HG03066 (cell line): ENCODE measurements around the gene CAMK2B.

Source experiments
- ATAC-seq: cut with Tn5 transposase; IDR thresholded peaks from one replicate; pipeline ENCODE4 v1.9.1; 2021; ENCODE audit warnings: low read depth; ENCODE audit not compliant: unreplicated experiment

Gene CAMK2B

DNA sequence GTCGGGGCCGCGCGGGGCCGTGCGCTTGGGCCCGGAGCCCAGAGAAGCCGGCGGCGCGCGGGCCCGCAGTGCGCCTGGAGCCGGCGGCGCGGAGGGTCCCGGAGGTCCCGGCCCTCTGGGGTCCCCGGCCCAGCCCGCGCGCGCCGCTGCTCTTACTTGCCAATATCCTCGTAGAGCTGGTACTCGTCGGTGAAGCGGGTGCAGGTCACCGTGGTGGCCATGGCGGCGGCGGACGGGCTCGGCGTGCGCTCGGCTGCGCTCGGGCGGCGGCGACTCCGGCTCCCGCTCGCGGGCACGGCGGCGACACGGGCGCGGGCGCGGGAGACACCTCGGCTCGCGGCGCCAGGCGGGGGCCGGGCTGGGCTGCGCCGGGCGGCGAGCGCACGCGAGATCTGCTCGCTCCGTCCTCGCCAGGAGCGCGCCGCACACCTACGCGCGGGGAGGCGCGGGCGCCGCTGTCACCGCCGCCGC is at the start of gene CAMK2B:
Gene CAMK2B (minus strand): TSS at position 394 of the 471 bp plus-strand sequence. CDS start 173 bp downstream, at position 221.
- no peak for ATAC-seq

GRCh38 chr7:44374007-44374763 is 48.8 kb upstream of the CAMK2B start:
- ATAC-seq: no peak

DNA sequence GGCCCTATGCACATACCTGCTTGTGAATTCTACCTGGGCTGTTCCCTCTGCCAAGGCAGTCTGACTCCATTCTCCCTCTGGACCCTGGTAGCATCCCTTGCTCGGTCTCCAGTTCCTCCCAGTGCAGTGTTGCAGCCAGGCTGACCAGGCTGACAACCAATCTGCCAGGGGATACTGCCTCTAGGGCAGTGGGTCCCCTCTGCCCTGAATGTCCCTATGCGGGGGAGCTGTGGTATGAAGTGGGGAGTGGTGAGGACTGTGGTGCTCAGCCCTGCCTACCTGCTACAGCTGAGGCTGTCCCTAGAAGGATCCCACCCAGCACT is 48.0 kb upstream of the CAMK2B start:
- no peak for ATAC-seq

- ATAC-seq: no peak
These were observed 47.4 kb upstream of the CAMK2B start for GRCh38 chr7:44372560-44373417.

GRCh38 chr7:44368885-44369284 is 43.5 kb upstream of the CAMK2B start:
- no peak for ATAC-seq

DNA sequence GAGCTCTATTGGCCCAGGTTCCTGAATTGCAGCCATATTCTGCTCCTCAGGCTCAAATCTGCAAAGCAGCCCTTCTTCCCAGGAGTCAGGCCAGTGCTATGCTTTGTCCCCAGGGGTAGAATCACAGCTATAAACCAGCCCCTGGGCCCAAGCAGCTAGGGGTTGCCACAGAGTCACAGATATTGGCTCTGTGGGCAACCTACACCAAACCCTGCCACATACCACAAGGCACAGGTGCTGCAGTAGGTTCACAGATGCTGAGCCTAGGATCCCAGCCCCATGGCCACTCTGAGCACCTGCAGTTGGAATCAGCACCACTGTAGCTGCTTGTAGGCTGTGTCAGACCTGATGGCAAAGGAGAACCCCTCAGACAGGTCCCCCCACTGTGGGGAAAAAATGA is 43.1 kb upstream of the CAMK2B start:
- ATAC-seq: no peak

DNA sequence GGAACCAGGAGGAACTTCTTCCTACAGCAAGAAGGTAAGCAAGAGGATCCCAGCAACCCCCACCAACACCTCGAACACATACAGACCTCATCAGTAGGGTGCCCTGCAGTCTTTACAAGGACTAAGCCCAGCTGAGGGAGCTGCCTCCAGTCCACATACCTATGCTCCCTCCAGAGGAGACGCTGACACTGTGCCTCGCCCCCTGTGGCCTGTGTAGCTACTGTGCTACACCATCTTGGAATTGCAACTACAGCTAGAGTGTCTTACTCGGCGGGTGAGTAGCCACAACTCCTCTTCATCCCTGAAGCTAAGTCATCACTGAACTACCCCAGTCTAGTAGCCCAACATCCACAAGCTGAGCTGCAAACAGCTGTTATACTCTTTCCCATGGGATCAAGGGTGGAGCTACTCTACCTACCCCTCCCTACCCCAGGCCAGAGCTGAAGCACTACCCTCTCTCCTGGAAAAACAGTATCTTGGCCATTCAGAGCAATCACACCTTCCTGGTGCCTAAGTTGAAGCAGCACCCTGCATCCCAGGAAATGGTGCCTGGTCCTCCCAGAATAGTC is 42.2 kb upstream of the CAMK2B start:
- ATAC-seq: no peak

DNA sequence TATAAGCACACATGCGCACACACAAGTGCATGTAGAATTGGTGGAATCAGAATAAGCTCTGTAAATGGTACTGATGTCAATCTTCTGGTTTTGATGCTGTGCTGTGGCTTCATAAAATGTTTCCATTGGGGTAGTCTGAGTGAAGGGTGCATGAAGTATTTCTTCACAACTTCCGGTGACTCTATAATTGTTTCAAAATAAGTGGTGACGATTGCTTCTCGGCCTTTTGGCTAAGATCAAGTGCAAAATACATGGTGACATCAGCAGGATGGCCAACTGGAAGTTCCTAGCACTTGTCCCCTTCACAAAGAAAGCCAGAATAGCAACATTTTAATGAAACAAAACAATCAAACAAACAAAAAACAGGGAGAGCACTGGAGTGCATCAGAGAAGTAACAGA is 41.6 kb upstream of the CAMK2B start:
- no peak for ATAC-seq

GRCh38 chr7:44353668-44354067 is 28.3 kb upstream of the CAMK2B start:
- no peak for ATAC-seq

DNA sequence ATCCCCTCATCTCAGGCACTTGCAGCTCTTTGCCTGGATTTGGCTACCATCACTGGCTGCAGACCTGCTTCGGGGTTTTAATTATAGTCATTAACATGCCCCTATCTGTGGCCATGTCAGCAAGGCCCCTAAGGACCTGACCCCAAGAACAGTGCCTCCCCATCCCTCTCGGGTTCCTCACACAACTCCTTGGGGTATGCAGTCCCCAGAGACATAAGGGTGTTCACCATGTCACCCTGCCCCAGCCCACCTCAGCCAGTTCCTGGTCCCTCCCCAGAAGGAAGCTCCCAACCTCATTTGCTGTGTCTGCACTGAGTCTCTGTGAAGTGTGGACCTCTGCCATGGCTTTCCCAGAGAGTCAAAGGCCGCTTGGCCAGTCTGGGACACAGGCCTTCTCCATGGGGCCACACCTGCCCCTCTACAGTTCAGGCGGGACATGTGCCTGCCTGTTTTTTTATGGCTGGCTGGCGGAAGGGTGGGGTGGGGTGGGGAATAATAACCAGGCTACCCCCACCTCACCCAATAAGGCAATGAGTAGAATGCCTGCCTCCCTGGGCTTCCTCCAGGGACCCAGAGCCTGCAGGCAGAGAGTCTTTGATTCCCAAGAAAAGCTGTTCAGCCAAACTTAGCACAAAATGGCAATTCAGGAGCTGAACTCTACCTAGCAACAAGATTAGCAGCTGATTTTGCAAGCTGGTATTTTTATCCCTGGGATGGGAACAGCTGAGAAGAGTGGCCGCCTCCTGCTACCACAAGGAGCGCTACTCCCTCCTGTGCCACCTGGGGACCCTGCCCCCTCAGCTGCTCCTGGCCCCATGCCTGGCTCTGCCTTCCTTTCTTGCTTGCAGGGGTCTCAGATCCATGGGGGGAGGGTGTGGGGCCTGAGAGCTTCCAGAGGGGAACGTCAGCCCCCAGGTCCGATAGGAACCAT is 23.7 kb upstream of the CAMK2B start:
- ATAC-seq: no peak

DNA sequence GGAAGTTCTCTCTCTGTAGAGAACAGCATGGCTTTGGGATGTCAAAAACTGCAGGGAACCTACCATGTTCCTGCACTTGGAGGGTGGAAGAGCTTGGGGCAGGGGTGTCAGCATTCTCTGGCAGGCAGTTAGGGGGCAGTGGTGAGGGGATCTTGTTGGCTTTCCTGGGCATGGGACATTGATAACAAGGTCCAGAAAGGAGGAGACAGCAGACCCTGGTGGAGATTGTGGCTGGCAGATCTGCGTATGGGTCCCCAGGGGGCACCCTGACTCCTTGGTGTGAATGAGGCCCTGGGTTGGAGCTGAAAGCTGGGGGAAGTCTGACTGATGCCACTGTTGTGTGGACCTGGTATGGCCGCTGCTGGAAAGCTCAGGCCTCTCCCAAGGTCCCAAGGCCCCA is 22.9 kb upstream of the CAMK2B start:
- no peak for ATAC-seq

- ATAC-seq: no peak
These were observed 22.2 kb upstream of the CAMK2B start for GRCh38 chr7:44347546-44348114.

DNA sequence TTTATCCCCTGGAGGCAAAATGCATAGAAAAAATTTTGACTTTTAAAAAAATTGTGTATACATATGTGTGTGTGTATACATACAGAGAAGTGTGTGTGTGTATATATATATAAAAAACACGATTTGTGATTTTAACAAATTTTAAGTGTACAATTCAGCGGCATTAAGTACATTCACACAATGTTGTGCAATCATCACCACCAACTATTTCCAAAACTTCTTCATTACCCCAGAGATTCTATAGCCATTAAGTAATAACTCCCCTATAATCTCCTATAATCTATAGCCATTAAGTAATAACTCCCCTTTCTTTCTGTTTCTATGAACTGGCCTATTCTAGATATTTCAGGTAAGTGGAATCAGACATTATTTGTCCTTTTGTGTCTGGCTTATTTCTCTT is 20.7 kb upstream of the CAMK2B start:
- ATAC-seq: no peak

DNA sequence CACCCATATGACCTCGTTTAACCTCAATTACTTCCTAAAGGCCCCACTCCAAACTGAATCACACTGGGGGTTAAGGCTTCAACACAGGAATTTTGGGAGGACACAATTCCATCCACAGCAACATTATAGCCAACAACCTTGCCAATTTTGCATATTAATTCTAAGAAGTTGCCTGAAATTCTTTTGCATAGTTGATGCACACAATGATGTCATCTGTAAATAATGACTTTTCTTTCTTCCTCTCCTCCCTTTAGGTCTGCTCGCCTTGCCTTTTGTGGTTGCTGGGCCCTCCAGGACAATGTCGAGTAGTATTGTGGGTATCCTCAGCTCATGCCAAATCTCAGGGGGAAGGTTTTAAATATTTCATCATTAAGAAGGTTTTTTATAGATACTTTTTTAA is 16.0 kb upstream of the CAMK2B start:
- ATAC-seq: no peak

- no peak for ATAC-seq
These were observed 13.2 kb upstream of the CAMK2B start for GRCh38 chr7:44338600-44338999.

GRCh38 chr7:44336491-44336890 is 11.1 kb upstream of the CAMK2B start:
- ATAC-seq: no peak

DNA sequence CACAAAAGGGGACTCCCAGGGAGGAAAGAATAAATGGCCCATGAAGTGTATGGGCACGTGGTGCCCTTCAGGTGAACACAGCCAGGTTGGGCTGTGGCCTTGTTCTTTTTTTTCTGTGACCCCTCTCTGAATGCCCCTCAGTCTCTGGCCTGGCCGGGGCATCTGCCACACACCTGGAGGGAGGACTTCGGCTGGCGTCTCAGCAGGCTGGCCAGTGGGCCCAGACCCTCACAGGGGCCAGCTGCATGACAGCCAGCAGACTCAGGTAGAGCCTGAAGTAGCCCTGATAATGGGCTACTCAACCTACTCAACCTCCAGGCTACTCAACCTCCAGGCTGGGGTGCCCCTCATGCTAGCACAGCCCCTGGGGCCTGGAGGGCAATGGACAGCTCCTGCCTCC is 9.8 kb upstream of the CAMK2B start:
- no peak for ATAC-seq

GRCh38 chr7:44334734-44335097 is 9.3 kb upstream of the CAMK2B start:
- no peak for ATAC-seq

GRCh38 chr7:44333911-44334733 is 8.7 kb upstream of the CAMK2B start:
- ATAC-seq: no peak
